Prostate gland (tissue), 2 donors: ENCODE results near the gene ZCCHC17. TPM values are rescaled to one million over a fixed set of nuclear protein-coding genes. Genes with fewer than 3 reads are reported as not detected.

Experiments
- DNase-seq: peaks from one replicate; pipeline ENCODE4 v3.0.0-alpha.2; 2019; ENCODE audit warnings: low spot score
- H3K27ac ChIP-seq, 2 donors: fragments of 200-600 bp; sonication (generic); 2 replicates each; pipeline ENCODE4 v1.5.1; 2017 to 2019
- H3K27me3 ChIP-seq: fragments of 200-600 bp; sonication (generic); replicated peaks from 2 replicates; pipeline ENCODE4 v1.5.1; 2019; ENCODE audit not compliant: insufficient read depth
- H3K36me3 ChIP-seq, 2 donors: fragments of 200-600 bp; sonication (generic); 1 replicate in 1 of 2; 2 replicates in 1 of 2; pipeline versions ENCODE4 v1.5.1 to v1.8.1; 2017 to 2019
- H3K4me1 ChIP-seq: fragments of 200-600 bp; sonication (generic); replicated peaks from 2 replicates; pipeline ENCODE4 v1.5.1; 2019
- H3K4me3 ChIP-seq, 2 donors: fragments of 200-600 bp; sonication (generic); 2 replicates each; pipeline ENCODE4 v1.5.1; 2017 to 2019
- H3K9me3 ChIP-seq: fragments of 200-600 bp; sonication (generic); 2 replicates; pipeline ENCODE4 v1.5.1; 2017
- CTCF ChIP-seq, 4 experiments: fragments of 200-600 bp in 2 of 4; fragments of 450-650 bp in 2 of 4; sonication (generic) in 2 of 4; IDR thresholded peaks; 1 replicate in 3 of 4; 2 replicates in 1 of 4; pipeline ENCODE4 v1.5.1; 2016 to 2019; ENCODE audit warnings: antibody characterized with exemption in 4 of 4, mild to moderate bottlenecking in 2 of 4, moderate library complexity in 2 of 4
- POLR2A ChIP-seq: fragments of 450-650 bp; IDR thresholded peaks from one replicate; pipeline ENCODE4 v1.6.1; 2016; ENCODE audit warnings: antibody characterized with exemption, mild to moderate bottlenecking
- POLR2AphosphoS5 ChIP-seq: sonication (generic); formaldehyde crosslinking; IDR thresholded peaks from one replicate; pipeline ENCODE4 v1.6.1; 2017; ENCODE audit warnings: antibody characterized with exemption
- WGBS: methylation state at CpG from one replicate; pipeline ENCODE4 v1.1.5; 2018; 5-methylcytosine and 5-hydroxymethylcytosine counted together
- intact Hi-C: fragments of 100-400 bp; cut with DNase I; formaldehyde crosslinking; loops from one replicate; pipeline ENCODE4 v1.14.2; 2022
- total RNA-seq, 2 donors: library from RNA; depleted of rRNA; stranded (reverse); fragments of >200 nt; gene quantifications; one replicate each; pipeline ENCODE4 v1.1.0, GENCODE V29; 2016

Gene ZCCHC17
- total RNA-seq, 2 donors from 2014 or later = 31.5 to 39.0 TPM

- peak; percentile 36 for DNase-seq
- H3K27ac ChIP-seq = no peak overlapping the region
- no peaks in the 10 kb centered on the region for H3K36me3 ChIP-seq
- no peak overlapping the region for H3K4me3 ChIP-seq
- H3K4me1 ChIP-seq = no peaks in the 10 kb centered on the region
- TF ChIP-seq POLR2AphosphoS5 (peak; percentile 31), POLR2A (no peak), CTCF (IDR thresholded peaks at IDR 0.05) (peak in 3 of 4 experiments; percentile 62 to 75 (median 72))
- intact Hi-C loops = loop anchor here (5.0 kb wide), 1 partner anchor 153 kb away; no protein-coding TSS in a partner anchor
- H3K27me3 ChIP-seq = no peaks in the 10 kb centered on the region
- H3K9me3 ChIP-seq = no peaks in the 10 kb centered on the region
Observed at GRCh38 chr1:31335007-31335406, 38.2 kb downstream of the ZCCHC17 start.

- Histone ChIP-seq H3K36me3 (no peaks in the 10 kb centered on the region), H3K4me1 (no peaks in the 10 kb centered on the region), H3K27ac (no peak overlapping the region), H3K27me3 (no peaks in the 10 kb centered on the region), H3K4me3 (no peak overlapping the region), H3K9me3 (no peaks in the 10 kb centered on the region)
- TF ChIP-seq POLR2A (no peak), CTCF (IDR thresholded peaks at IDR 0.05) (no peak), POLR2AphosphoS5 (no peak)
- WGBS = 76% methylated on average over 10 of the region's 10 CpGs
- intact Hi-C loops = loop anchor here (5.0 kb wide), 1 partner anchor 155 kb away; no protein-coding TSS in a partner anchor
- DNase-seq = no peak
Observed at GRCh38 chr1:31336687-31337467, 40.0 kb downstream of the ZCCHC17 start.

GRCh38 chr1:31344503-31344902 is 47.7 kb downstream of the ZCCHC17 start:
- Histone ChIP-seq H3K27me3 (no peaks in the 10 kb centered on the region), H3K27ac (no peak overlapping the region), H3K9me3 (no peaks in the 10 kb centered on the region), H3K4me1 (no peaks in the 10 kb centered on the region), H3K4me3 (no peak overlapping the region), H3K36me3 (no peaks in the 10 kb centered on the region)
- DNase-seq = no peak
- WGBS = 37% methylated on average over 1 of the region's 1 CpG
- no peak for TF ChIP-seq POLR2AphosphoS5
- no peak for TF ChIP-seq CTCF (IDR thresholded peaks at IDR 0.05)
- TF ChIP-seq POLR2A = no peak
- intact Hi-C loops = no loop called here

GRCh38 chr1:31345635-31346034 is 48.8 kb downstream of the ZCCHC17 start:
- H3K27me3 ChIP-seq = no peaks in the 10 kb centered on the region
- WGBS = 96% methylated on average over 2 of the region's 2 CpGs
- no peak for TF ChIP-seq CTCF (IDR thresholded peaks at IDR 0.05)
- TF ChIP-seq POLR2A = no peak
- TF ChIP-seq POLR2AphosphoS5 = no peak
- no peak overlapping the region for H3K4me3 ChIP-seq
- DNase-seq = no peak
- no peak overlapping the region for H3K27ac ChIP-seq
- intact Hi-C loops = no loop called here
- no peaks in the 10 kb centered on the region for H3K4me1 ChIP-seq
- H3K9me3 ChIP-seq = no peaks in the 10 kb centered on the region
- no peaks in the 10 kb centered on the region for H3K36me3 ChIP-seq

GRCh38 chr1:31346785-31347184 is 50.0 kb downstream of the ZCCHC17 start:
- H3K27ac ChIP-seq = no peak overlapping the region
- TF ChIP-seq POLR2A = no peak
- TF ChIP-seq CTCF (IDR thresholded peaks at IDR 0.05) = no peak
- TF ChIP-seq POLR2AphosphoS5 = no peak
- H3K27me3 ChIP-seq = no peaks in the 10 kb centered on the region
- DNase-seq = no peak
- intact Hi-C loops = no loop called here
- no peaks in the 10 kb centered on the region for H3K4me1 ChIP-seq
- no peak overlapping the region for H3K4me3 ChIP-seq
- no peaks in the 10 kb centered on the region for H3K9me3 ChIP-seq
- H3K36me3 ChIP-seq = no peaks in the 10 kb centered on the region
